ENCODE measurements around the gene HNRNPAB.

Gene HNRNPAB

GRCh38 chr5:178204182-178204934, at the start of gene HNRNPAB:
HNRNPAB (plus strand) TSS chr5:178204533; CDS start chr5:178204838, 305 bp downstream.
- peak; percentile 93 for DNase-seq

DNA sequence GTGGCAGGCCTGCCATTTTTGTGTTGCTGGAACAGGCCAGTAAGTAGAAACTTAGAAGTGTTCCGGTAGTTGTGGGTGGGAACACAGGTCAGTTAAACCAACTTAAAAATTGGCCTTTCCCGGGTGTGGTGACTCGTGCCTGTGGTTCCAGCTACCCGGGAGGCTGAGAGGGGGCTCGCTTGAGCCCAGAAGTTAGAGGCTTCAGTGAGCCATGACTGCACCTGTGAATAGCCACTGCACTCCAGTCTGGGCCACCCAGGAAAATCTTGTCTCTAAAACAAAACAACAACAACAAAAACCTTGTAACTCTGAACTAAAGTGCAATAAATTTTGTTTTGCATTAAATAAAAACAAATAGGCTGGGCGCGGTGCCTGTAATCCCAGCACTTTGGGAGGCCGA, 49.3 kb upstream of the HNRNPAB start:
- DNase-seq = no peak

DNA sequence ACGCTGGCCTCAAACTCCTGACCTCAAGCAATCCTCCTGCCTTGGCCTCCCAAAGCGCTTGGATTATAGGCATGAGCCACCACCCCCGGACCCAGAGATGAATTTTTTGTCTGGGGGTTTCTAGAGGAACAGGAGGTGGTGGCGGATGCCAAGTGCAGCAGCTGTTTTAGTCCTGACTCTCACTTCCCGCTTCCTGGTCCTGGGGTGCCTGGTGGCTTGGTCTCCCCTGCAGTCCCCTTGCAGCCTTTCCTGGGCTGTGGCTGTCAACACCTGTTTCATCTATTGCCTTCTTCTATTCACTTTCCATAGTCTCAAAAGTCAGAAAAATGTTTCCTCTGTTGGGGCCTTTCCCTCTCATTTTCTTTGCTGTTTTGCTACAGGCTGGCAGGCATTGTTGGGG, 44.2 kb upstream of the HNRNPAB start:
- DNase-seq = no peak

DNA sequence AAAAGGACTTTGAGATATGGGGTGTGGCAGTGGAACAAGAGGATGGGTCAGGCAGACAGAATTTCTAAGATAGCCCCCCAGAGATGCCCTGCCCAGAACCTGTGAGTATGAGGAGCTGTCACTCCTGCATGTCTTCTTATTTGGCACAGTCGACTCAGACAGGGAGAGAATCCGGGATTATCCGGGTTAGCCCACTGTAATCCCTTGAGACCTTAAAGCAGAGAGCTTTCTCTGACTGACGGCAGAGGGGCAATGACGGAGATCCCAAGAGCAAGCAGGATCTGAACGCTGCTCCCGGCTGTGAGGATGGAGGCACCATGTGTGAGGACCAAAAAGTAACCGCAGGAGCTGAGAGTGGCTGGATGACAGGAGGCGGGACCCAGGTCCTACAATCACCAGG, 41.9 kb upstream of the HNRNPAB start:
- no peak for DNase-seq

DNA sequence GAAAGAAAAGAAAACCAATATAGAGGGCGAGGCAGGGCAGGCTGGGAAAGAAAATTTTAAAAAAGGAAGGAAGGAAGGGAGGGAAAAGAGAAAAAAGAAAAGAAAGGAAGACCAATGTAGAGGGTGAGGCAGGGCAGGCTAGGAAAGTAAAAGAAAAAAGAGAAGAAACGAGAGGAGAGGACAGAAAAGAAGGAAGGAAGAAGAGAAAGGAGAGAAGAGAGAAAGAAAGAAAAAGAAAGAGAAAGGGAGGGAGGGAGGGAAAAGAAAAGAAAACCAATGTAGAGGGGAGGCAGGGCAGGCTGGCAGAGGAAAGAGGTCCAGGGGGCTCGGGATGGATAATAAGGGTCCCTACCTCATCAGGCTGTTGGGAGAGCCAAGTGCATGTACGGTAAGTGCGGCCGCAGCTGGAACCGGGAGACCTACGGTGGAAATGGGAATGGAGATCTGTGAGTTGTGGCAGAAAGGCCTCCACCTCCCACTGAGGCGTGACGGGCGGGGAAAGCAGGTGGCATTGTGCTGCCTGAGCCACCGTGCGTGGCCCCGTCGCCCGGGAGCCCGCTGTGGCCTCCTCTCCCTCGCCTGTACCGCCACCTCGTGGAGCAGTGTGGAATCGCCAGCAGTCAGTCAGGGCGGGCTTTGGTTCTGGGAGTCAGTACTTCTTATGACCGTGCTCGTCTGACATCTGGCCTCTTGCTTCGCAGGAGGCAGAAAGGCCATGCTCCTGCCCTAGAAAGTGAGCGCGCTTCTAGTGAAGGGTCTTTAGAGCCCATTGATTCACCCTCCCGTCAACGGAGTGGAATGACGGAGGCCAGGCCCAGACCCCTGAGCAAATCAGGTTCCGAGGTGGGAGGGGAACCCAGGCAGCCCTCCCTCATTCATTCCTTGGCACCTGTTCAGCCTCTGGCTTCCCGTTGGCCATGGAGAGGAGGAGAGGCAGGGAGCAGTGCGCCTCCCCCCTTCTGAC, 40.3 kb upstream of the HNRNPAB start:
- DNase-seq = peak; percentile 92

DNA sequence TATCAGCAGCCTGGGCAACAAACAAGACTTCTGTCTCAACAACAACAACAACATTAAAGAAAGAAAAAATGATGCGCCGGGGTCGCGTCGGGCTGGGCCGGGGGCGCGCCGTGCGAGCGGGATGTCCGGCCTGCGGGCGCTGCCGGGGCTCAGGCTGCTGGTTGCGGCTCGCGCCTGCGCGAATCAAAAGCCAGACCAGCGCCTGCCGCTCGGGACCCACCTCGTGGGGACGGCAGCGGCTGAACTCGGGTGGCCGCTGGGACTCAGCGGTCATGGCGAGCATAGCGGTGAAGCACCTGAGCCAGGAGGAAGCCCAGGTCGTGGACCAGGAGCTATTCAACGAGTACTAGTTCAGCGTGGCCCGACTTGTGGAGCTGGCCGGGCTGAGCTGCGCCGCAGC, 38.8 kb upstream of the HNRNPAB start:
- DNase-seq = no peak

GRCh38 chr5:178170455-178170854, 33.9 kb upstream of the HNRNPAB start:
- DNase-seq = no peak

DNA sequence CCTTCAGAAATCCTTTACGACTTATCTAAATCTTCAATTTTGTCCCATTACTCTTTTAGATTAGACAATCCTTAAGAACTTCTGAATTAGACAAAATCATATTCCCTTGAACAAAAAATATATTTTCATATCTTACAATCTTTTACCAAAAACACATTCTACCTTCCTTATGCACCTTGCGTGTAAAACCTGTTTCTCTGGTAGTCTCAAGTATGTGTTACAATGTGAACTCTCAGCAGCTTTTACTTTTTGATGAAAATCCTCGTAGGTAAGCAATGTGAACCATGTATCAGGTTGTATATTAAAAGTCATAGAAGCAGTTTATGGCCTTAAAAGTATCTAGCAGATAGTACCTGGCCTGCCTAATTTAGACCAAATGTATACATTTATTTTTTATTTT, 29.9 kb upstream of the HNRNPAB start:
- DNase-seq = no peak

- DNase-seq = no peak
These were observed 27.5 kb upstream of the HNRNPAB start for GRCh38 chr5:178176791-178177190.

DNA sequence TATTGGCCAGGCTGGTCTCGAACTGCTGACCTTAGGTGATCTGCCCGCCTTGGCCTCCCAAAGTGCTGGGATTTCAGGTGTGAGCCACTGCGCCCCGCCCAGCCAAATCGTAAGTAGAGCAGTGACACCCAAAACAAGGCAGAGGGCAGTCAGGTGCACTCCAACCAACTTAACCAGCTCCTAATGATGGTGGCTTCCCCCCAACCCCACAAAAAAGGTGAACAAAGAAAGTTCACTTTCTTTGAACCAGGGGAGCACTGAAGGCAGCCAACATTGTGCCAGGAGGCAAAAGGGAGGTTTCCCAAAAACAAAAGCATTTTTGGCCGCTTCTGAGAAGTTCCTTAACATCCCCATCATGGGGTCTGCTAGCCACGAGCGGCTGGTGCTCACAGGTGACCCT, 26.8 kb upstream of the HNRNPAB start:
- no peak for DNase-seq

GRCh38 chr5:178180141-178180863, 24.0 kb upstream of the HNRNPAB start:
- DNase-seq = no peak

DNA sequence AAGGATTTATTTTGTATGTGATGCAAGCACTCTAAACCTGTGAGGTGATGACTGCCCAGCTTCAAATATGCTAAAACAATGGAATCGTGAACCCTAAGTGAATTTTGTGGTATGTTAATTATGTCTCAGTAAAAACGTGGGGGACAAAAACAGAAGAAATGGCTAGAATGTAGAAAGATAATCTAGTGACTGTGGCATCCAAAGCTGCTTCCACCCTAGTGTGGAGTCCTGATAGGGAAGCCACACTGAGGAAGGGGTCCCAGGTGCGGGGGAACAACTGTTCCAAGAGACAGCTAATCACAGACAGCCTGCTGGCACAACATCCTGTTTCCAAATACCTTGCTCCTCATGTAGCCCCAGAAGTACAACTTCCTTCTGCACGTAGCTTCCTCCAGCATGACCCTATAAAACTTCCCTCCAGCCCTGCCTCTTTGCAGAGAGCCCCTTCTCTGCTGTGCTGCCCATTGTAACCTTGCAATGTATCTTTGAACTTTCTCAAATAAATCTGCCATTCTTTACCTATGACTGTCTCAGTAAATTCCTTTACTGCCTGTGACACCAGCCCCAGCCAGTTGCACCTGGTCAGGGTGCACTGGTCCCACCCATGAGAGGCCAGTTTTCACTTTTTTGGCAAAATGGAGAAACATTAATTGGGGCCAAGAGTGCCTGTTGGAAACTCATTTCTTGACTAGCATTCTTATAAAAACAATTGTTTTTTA, 22.0 kb upstream of the HNRNPAB start:
- DNase-seq = no peak

DNA sequence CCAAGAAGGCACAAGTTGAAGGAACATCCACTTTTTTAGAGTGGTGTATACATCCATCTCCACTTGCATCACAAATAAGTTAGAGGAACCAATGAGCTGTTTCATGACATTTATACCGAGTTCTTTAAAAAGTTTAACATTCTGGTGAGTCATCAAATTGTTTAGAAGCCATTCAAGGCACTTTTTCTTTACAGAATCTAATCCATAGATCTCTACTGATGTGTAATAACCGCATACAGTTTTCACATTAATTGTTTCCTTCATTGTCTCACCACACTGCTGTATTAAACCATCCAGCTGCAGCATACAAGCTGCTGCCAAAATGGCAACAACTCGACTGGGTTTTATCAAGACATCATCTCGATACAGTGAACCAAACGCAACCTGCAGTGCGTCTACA, 17.9 kb upstream of the HNRNPAB start:
- no peak for DNase-seq

DNA sequence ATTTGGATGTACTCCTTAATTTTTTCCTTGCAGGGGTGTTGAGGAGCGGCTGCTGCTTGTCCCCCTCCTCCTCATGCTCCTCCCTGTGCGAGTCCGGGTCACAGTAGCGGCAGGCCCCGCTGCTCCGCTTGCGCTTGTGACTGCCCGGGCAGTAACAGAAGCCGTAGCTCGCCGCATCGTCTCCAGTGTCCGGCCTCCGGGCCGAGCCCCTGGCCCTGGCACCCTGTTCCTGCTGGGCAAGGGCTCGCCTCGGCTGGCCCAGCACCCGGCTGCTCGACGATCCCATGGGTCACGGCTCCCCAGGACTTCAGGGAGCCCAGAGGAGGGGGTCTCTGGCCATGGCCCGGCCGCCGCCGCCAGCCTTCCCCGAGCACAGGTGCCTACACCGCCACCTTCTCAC, 17.3 kb upstream of the HNRNPAB start, which contains the start of gene GMCL2:
Gene GMCL2, minus strand, starts transcription at position 358 of the 400 bp plus-strand sequence. Its CDS starts 72 bp downstream, at position 286.
- DNase-seq = no peak

- DNase-seq = no peak
These were observed 14.9 kb upstream of the HNRNPAB start for GRCh38 chr5:178189433-178189832.

DNA sequence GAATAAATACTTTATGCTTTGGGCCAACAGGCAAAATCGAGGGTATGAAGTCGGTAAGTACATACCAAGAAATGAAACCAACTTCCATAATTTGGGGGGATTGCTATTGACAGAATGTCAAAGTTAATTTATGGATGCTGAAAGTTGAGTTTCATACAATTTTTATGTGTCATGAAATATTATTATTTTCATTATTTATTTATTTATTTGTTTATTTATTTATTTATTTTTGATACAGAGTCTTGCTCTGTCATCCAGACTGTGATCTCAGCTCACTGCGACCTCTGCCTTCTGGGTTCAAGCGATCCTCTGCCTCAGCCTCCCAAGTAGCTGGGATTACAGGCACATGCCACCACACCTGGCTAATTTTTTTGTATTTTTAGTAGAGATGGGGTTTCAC, 12.7 kb upstream of the HNRNPAB start:
- no peak for DNase-seq

GRCh38 chr5:178192244-178192643, 12.1 kb upstream of the HNRNPAB start:
- no peak for DNase-seq

- DNase-seq = no peak
These were observed 11.5 kb upstream of the HNRNPAB start for GRCh38 chr5:178192787-178193186.

DNA sequence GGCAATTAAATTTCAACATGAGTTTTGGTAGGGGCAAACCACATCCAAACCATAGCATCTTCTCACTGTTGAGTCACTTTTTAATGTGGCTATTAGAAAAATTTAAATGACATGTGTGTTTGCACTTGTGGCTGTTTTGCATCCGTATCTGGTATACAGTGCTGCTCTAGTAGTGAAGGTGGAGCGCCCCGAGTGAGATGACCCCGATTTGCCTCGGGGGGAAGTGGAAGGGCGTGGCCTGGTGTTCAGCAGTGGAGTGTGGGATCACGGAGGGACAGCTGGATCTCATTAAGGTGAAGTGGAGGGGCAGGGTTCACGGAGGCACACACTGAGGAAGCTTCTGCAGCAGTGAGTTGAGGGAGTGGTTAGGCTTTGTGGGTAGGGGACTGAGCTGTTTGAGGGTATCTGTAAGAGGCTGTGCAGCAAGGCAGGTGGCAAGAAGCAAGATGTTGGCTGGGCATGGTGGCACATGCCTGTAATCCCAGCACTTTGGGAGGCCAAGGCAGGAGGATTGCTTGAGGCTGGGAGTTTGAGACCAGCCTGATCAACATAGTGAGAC, 11.0 kb upstream of the HNRNPAB start:
- DNase-seq = no peak

- no peak for DNase-seq
These were observed 10.3 kb upstream of the HNRNPAB start for GRCh38 chr5:178194026-178194425.

GRCh38 chr5:178196281-178196812, 8.0 kb upstream of the HNRNPAB start:
- no peak for DNase-seq

DNA sequence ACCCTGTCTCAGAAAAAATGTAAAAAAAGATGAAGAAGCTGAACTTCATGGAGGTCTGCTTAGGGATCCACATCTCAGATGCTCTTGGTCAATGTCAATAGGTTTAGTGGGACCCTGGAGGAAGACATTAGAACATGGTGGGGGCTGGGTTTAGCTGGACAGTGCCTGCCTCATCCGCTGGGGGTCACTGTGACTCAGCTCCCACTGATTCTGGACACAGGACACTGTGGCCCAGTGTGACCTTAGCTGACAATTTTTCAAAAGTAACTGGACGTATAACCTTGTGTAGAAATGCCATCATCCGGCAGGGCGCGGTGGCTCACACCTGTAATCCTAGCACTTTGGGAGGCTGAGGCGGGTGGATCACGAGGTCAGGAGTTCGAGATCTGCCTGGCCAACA, 7.3 kb upstream of the HNRNPAB start:
- no peak for DNase-seq
